ENCODE measurements around the gene CAPRIN1. TPM values are rescaled to one million over a fixed set of nuclear protein-coding genes. Genes with fewer than 3 reads are reported as not detected.
A peak's percentile ranks its signal among the peaks of the same experiment; 100 is the strongest.
"Not testable (repeated sequence)": the region's sequence is repeated elsewhere in the genome, so short reads cannot be mapped to it uniquely, and the experiment has no call there.

The CAPRIN1 gene
- total and polyA plus RNA-seq, 4 donors, result 65.6 to 285 (median 119) TPM

DNA sequence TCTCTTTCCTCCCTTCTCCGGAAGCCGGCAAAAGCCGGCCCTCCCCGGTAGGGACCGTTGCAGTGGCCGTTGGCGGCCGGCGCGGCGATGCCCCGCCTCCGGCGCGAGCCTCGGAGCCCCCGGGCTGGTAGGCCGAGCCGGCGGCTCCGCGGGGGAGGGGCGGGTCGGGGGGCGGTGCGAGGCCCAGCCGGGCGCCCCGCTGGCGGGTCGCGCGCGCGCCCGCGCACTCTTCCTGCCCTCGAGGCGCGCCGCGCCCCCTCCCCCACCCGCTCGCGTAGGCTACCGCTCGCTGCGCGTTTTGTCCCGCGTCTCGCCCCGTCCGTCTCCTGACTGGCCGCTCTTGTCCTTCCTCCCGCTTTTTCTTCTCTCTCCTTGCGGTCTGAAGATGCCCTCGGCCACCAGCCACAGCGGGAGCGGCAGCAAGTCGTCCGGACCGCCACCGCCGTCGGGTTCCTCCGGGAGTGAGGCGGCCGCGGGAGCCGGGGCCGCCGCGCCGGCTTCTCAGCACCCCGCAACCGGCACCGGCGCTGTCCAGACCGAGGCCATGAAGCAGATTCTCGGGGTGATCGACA lies 591 bp downstream of the CAPRIN1 start:
- Histone ChIP-seq H3K9ac (ENCODE audit: insufficient read depth in 1 of 2, low read length in 2 of 2) (peak overlapping the region; percentile 57 to 84), H3K9me3 (ENCODE audit: control insufficient read depth in 4 of 4, insufficient read depth in 3 of 4, low read length in 3 of 4) (no peaks in the 10 kb centered on the region), H3K27ac (ENCODE audit: low read depth in 1 of 2, low read length in 1 of 2) (peak overlapping the region; percentile 100), H3K4me3 (peak overlapping the region; percentile 99), H3K4me1 (ENCODE audit: control insufficient read depth in 5 of 5, insufficient read depth in 5 of 5, low read length in 5 of 5) (peaks cover 0 to 37% (median 11%) of the 10 kb centered on the region in 5 donors), H3K27me3 (ENCODE audit: control insufficient read depth in 3 of 3, insufficient read depth in 3 of 3, low read length in 2 of 3) (no peaks in the 10 kb centered on the region), H3K36me3 (ENCODE audit: control insufficient read depth in 4 of 4, insufficient read depth in 4 of 4, low read length in 4 of 4) (peaks cover 2 to 8% (median 5%) of the 10 kb centered on the region in 4 donors)
- WGBS, 2 donors, result 1% methylated on average over 66 to 82 of the region's 82 CpGs
- DNase-seq (peak; percentile 92 to 97 (median 93)), ATAC-seq (ENCODE audit: insufficient read depth, low FRiP score) (peak; percentile 83)
- TF ChIP-seq, protein P1, sequence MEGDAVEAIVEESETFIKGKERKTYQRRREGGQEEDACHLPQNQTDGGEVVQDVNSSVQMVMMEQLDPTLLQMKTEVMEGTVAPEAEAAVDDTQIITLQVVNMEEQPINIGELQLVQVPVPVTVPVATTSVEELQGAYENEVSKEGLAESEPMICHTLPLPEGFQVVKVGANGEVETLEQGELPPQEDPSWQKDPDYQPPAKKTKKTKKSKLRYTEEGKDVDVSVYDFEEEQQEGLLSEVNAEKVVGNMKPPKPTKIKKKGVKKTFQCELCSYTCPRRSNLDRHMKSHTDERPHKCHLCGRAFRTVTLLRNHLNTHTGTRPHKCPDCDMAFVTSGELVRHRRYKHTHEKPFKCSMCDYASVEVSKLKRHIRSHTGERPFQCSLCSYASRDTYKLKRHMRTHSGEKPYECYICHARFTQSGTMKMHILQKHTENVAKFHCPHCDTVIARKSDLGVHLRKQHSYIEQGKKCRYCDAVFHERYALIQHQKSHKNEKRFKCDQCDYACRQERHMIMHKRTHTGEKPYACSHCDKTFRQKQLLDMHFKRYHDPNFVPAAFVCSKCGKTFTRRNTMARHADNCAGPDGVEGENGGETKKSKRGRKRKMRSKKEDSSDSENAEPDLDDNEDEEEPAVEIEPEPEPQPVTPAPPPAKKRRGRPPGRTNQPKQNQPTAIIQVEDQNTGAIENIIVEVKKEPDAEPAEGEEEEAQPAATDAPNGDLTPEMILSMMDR (IDR thresholded peaks at IDR 0.05; ENCODE audit: control extremely low read depth, extremely low read depth), result no peak

GRCh38 chr11:34052608-34053160 lies 1.2 kb downstream of the CAPRIN1 start:
- H3K36me3 ChIP-seq (ENCODE audit: control insufficient read depth in 4 of 4, insufficient read depth in 4 of 4, low read length in 4 of 4), result peaks cover 2 to 8% (median 5%) of the 10 kb centered on the region in 4 donors
- no peak for ATAC-seq (ENCODE audit: insufficient read depth, low FRiP score)
- peak overlapping the region; percentile 86 to 88 for H3K27ac ChIP-seq (ENCODE audit: low read depth in 1 of 2, low read length in 1 of 2)
- peak in 2 of 3 donors; percentile 32 to 43 for DNase-seq
- peak overlapping the region; percentile 99 for H3K4me3 ChIP-seq
- peaks cover 0 to 38% (median 13%) of the 10 kb centered on the region in 5 donors for H3K4me1 ChIP-seq (ENCODE audit: control insufficient read depth in 5 of 5, insufficient read depth in 5 of 5, low read length in 5 of 5)
- TF ChIP-seq, protein P1 (IDR thresholded peaks at IDR 0.05; ENCODE audit: control extremely low read depth, extremely low read depth), result no peak
- no peaks in the 10 kb centered on the region for H3K27me3 ChIP-seq (ENCODE audit: control insufficient read depth in 3 of 3, insufficient read depth in 3 of 3, low read length in 2 of 3)
- H3K9me3 ChIP-seq (ENCODE audit: control insufficient read depth in 4 of 4, insufficient read depth in 3 of 4, low read length in 3 of 4), result no peaks in the 10 kb centered on the region
- peak overlapping the region; percentile 57 to 84 for H3K9ac ChIP-seq (ENCODE audit: insufficient read depth in 1 of 2, low read length in 2 of 2)
- 0 to 1% methylated on average over 40 of the region's 40 CpGs for WGBS, 2 donors

- Histone ChIP-seq H3K9me3 (ENCODE audit: control insufficient read depth in 4 of 4, insufficient read depth in 3 of 4, low read length in 3 of 4) (no peaks in the 10 kb centered on the region), H3K27ac (ENCODE audit: low read depth in 1 of 2, low read length in 1 of 2) (peak overlapping the region; percentile 86 to 88), H3K4me1 (ENCODE audit: control insufficient read depth in 5 of 5, insufficient read depth in 5 of 5, low read length in 5 of 5) (peaks cover 0 to 38% (median 13%) of the 10 kb centered on the region in 5 donors), H3K4me3 (peak overlapping the region; percentile 99), H3K9ac (ENCODE audit: insufficient read depth in 1 of 2, low read length in 2 of 2) (peak overlapping the region; percentile 57 to 84), H3K36me3 (ENCODE audit: control insufficient read depth in 4 of 4, insufficient read depth in 4 of 4, low read length in 4 of 4) (peaks cover 2 to 8% (median 5%) of the 10 kb centered on the region in 4 donors), H3K27me3 (ENCODE audit: control insufficient read depth in 3 of 3, insufficient read depth in 3 of 3, low read length in 2 of 3) (no peaks in the 10 kb centered on the region)
- TF ChIP-seq, protein P1 (IDR thresholded peaks at IDR 0.05; ENCODE audit: control extremely low read depth, extremely low read depth), result no peak
- ATAC-seq (ENCODE audit: insufficient read depth, low FRiP score) (peak; percentile 63), DNase-seq (peak; percentile 83 to 87 (median 86))
- WGBS, 2 donors, result 1% methylated on average over 24 of the region's 24 CpGs
These were observed 1.7 kb downstream of the CAPRIN1 start for GRCh38 chr11:34053161-34053686.

- peak overlapping the region in 1 of 2 donors; percentile 84 for H3K9ac ChIP-seq (ENCODE audit: insufficient read depth in 1 of 2, low read length in 2 of 2)
- H3K36me3 ChIP-seq (ENCODE audit: control insufficient read depth in 4 of 4, insufficient read depth in 4 of 4, low read length in 4 of 4), result peaks cover 2 to 12% (median 5%) of the 10 kb centered on the region in 4 donors
- H3K27ac ChIP-seq (ENCODE audit: low read depth in 1 of 2, low read length in 1 of 2); DNase-seq; ATAC-seq (ENCODE audit: insufficient read depth, low FRiP score); H3K4me3 ChIP-seq; H3K9me3 ChIP-seq (ENCODE audit: control insufficient read depth in 4 of 4, insufficient read depth in 3 of 4, low read length in 3 of 4); H3K27me3 ChIP-seq (ENCODE audit: control insufficient read depth in 3 of 3, insufficient read depth in 3 of 3, low read length in 2 of 3): not testable (repeated sequence)
- H3K4me1 ChIP-seq (ENCODE audit: control insufficient read depth in 5 of 5, insufficient read depth in 5 of 5, low read length in 5 of 5), result peaks cover 0 to 38% (median 13%) of the 10 kb centered on the region in 5 donors
- WGBS, 2 donors, result 80 to 85% methylated on average over 11 of the region's 11 CpGs
These were observed 2.8 kb downstream of the CAPRIN1 start for GRCh38 chr11:34054351-34054750.
